IMR-90 (cell line): Measurements from ENCODE around the gene PTPRU. TPM values are rescaled to one million over a fixed set of nuclear protein-coding genes. Genes with fewer than 3 reads are reported as not detected.

ENCODE experiments used
- ATAC-seq: fragments of 200-7000 bp; cut with Tn5 transposase; 2 replicates; pipeline ENCODE4 v1.9.1; 2020; ENCODE audit warnings: low read depth, mild to moderate bottlenecking, moderate library complexity
- BruUV-seq: library from RNA; stranded (reverse); fragments of 400-500 nt; replicated peaks from 2 replicates; lab custom pipeline; 2021; lab: Mats Ljungman, UMichigan
- CTCF ChIA-PET: fragments of 300-600 bp; formaldehyde crosslinking; extraction: SDS; loops from one replicate; lab custom pipeline; 2021; ENCODE audit warnings: antibody characterized with exemption; lab: Yijun Ruan, JAX
- POLR2A ChIA-PET: fragments of 300-600 bp; sonication (Branson Sonifier 250); formaldehyde crosslinking; loops from one replicate; lab custom pipeline; 2022; ENCODE audit warnings: antibody characterized with exemption; ENCODE audit not compliant: unreplicated experiment; lab: Charles Lee
- DNase-seq: peaks from one replicate; pipeline ENCODE4 v3.0.0; 2013
- H2AFZ ChIP-seq: replicated peaks from 2 replicates; pipeline ENCODE3; 2013; ENCODE audit warnings: low read length, mild to moderate bottlenecking; ENCODE audit not compliant: poor library complexity
- H2AK5ac ChIP-seq: 2 replicates; pipeline ENCODE4 v1.6.1; 2013; ENCODE audit warnings: low read depth, low read length, inconsistent platforms
- H2AK9ac ChIP-seq: replicated peaks from 2 replicates; pipeline ENCODE3; 2013; ENCODE audit warnings: mild to moderate bottlenecking, low read depth, low read length, moderate library complexity; ENCODE audit not compliant: poor library complexity
- H2BK120ac ChIP-seq: 2 replicates; pipeline ENCODE4 v1.6.1; 2013; ENCODE audit warnings: low read depth, low read length, inconsistent platforms
- H2BK15ac ChIP-seq: 3 replicates; pipeline ENCODE4 v1.6.1; 2013; ENCODE audit warnings: low read depth, low read length, inconsistent platforms
- H2BK20ac ChIP-seq: 2 replicates; pipeline ENCODE4 v1.6.1; 2013; ENCODE audit warnings: low read depth, mild to moderate bottlenecking, inconsistent platforms, low read length, moderate library complexity
- H2BK5ac ChIP-seq: 2 replicates; pipeline ENCODE4 v1.6.1; 2013; ENCODE audit warnings: mild to moderate bottlenecking, low read depth, low read length, inconsistent platforms; ENCODE audit not compliant: poor library complexity, severe bottlenecking
- H3K14ac ChIP-seq: replicated peaks from 2 replicates; pipeline ENCODE4 v1.6.1; 2013; ENCODE audit warnings: low read depth, low read length, inconsistent platforms
- H3K18ac ChIP-seq: 2 replicates; pipeline ENCODE4 v1.6.1; 2013; ENCODE audit warnings: low read depth, low read length, control low read depth
- H3K23ac ChIP-seq: 2 replicates; pipeline ENCODE4 v1.6.1; 2013; ENCODE audit warnings: low read depth, low read length, inconsistent platforms
- H3K27ac ChIP-seq: 2 replicates; pipeline ENCODE4 v1.5.1; 2013; ENCODE audit warnings: mild to moderate bottlenecking, control low read depth, low read length; ENCODE audit not compliant: insufficient read depth
- H3K27me3 ChIP-seq: 2 replicates; pipeline ENCODE4 v1.6.1; 2013; ENCODE audit warnings: low read length; ENCODE audit not compliant: control insufficient read depth, insufficient read depth
- H3K36me3 ChIP-seq: 2 replicates; pipeline ENCODE4 v1.6.1; 2013; ENCODE audit warnings: low read length, mixed read lengths; ENCODE audit not compliant: control insufficient read depth, insufficient read depth
- H3K4ac ChIP-seq: 2 replicates; pipeline ENCODE4 v1.6.1; 2013; ENCODE audit warnings: low read depth, low read length, inconsistent platforms
- H3K4me1 ChIP-seq: 2 replicates; pipeline ENCODE4 v1.6.1; 2013; ENCODE audit warnings: low read length, mixed read lengths; ENCODE audit not compliant: control insufficient read depth, insufficient read depth
- H3K4me2 ChIP-seq: 2 replicates; pipeline ENCODE4 v1.6.1; 2013; ENCODE audit warnings: low read depth, mild to moderate bottlenecking, control low read depth, low read length, moderate library complexity
- H3K4me3 ChIP-seq: 2 replicates; pipeline ENCODE4 v1.5.1; 2013; ENCODE audit warnings: low read depth, mild to moderate bottlenecking, control low read depth, low read length, moderate library complexity; ENCODE audit not compliant: insufficient read depth
- H3K56ac ChIP-seq: 2 replicates; pipeline ENCODE4 v1.6.1; 2013; ENCODE audit warnings: low read length, inconsistent platforms; ENCODE audit not compliant: insufficient read depth; ENCODE audit errors: extremely low read depth
- H3K79me1 ChIP-seq, 2 experiments: 2 replicates each; pipeline ENCODE4 v1.6.1; 2013; ENCODE audit warnings: low read length in 2 of 2, inconsistent platforms in 1 of 2, low read depth in 1 of 2
- H3K9ac ChIP-seq: 2 replicates; pipeline ENCODE4 v1.6.1; 2013; ENCODE audit warnings: low read depth, low read length, control low read depth
- H3K9me1 ChIP-seq: 2 replicates; pipeline ENCODE4 v1.6.1; 2013; ENCODE audit warnings: low read length, inconsistent platforms; ENCODE audit not compliant: insufficient read depth
- H3K9me3 ChIP-seq: 2 replicates; pipeline ENCODE4 v1.6.1; 2013; ENCODE audit warnings: low read length; ENCODE audit not compliant: control insufficient read depth, insufficient read depth
- H4K20me1 ChIP-seq: 2 replicates; pipeline ENCODE4 v1.6.1; 2013; ENCODE audit warnings: low read length, inconsistent platforms; ENCODE audit not compliant: insufficient read depth
- H4K5ac ChIP-seq: 2 replicates; pipeline ENCODE4 v1.6.1; 2013; ENCODE audit warnings: mild to moderate bottlenecking, low read depth, low read length, control low read depth
- H4K8ac ChIP-seq, 2 experiments: 2 replicates each; pipeline ENCODE4 v1.6.1; 2013; ENCODE audit warnings: low read depth in 2 of 2, low read length in 2 of 2, control low read depth in 1 of 2, inconsistent platforms in 1 of 2
- H4K91ac ChIP-seq: 2 replicates; pipeline ENCODE4 v1.6.1; 2013; ENCODE audit warnings: low read depth, low read length, inconsistent platforms; ENCODE audit not compliant: insufficient read depth
- BHLHE40 ChIP-seq: fragments of 150-350 bp; IDR thresholded peaks from 2 replicates; pipeline ENCODE4 v1.6.1; 2016; ENCODE audit warnings: mild to moderate bottlenecking, low read depth, low read length
- CEBPB ChIP-seq: IDR thresholded peaks from 2 replicates; pipeline ENCODE4 v1.6.1; 2012; ENCODE audit warnings: low read depth, low read length, improper control_type of control experiment
- CHD1 ChIP-seq: IDR thresholded peaks from 2 replicates; pipeline ENCODE4 v1.6.1; 2012; ENCODE audit warnings: low read depth, low read length, improper control_type of control experiment
- ELK1 ChIP-seq: fragments of 150-350 bp; IDR thresholded peaks from 2 replicates; pipeline ENCODE4 v1.6.1; 2016; ENCODE audit warnings: low read depth, mild to moderate bottlenecking, low read length, moderate library complexity, borderline replicate concordance
- MAFK ChIP-seq: IDR thresholded peaks from 2 replicates; pipeline ENCODE4 v1.6.1; 2012; ENCODE audit warnings: low read depth, low read length, improper control_type of control experiment
- MAZ ChIP-seq: IDR thresholded peaks from 2 replicates; pipeline ENCODE4 v1.6.1; 2012; ENCODE audit warnings: low read depth, mild to moderate bottlenecking, low read length, improper control_type of control experiment, moderate library complexity, borderline replicate concordance
- NFE2L2 ChIP-seq: fragments of 150-350 bp; IDR thresholded peaks from 2 replicates; pipeline ENCODE4 v1.6.1; 2016; ENCODE audit warnings: low read depth, mild to moderate bottlenecking, low read length
- POLR2A ChIP-seq: IDR thresholded peaks from 2 replicates; pipeline ENCODE4 v1.6.1; 2012; ENCODE audit warnings: mild to moderate bottlenecking, low read depth, low read length
- RAD21 ChIP-seq: IDR thresholded peaks from 2 replicates; pipeline ENCODE4 v1.6.1; 2012; ENCODE audit warnings: low read length, improper control_type of control experiment
- RCOR1 ChIP-seq: IDR thresholded peaks from 2 replicates; pipeline ENCODE4 v1.6.1; 2012; ENCODE audit warnings: mild to moderate bottlenecking, low read length, improper control_type of control experiment; ENCODE audit not compliant: insufficient replicate concordance
- RFX5 ChIP-seq: IDR thresholded peaks from 2 replicates; pipeline ENCODE4 v1.8.0; 2012; ENCODE audit warnings: low read depth, mild to moderate bottlenecking, low read length, moderate library complexity
- USF2 ChIP-seq: fragments of 150-350 bp; IDR thresholded peaks from 2 replicates; pipeline ENCODE4 v1.6.1; 2017; ENCODE audit warnings: mild to moderate bottlenecking, antibody characterized with exemption, low read length, low read depth
- WGBS, 2 experiments: methylation state at CpG; one replicate each; pipeline versions ENCODE4 v1.1.5 to v1.1.7; 2013; ENCODE audit warnings: missing lambda C conversion rate in 2 of 2; ENCODE audit not compliant: insufficient read length in 1 of 2; ENCODE audit errors: extremely low coverage in 2 of 2; 5-methylcytosine and 5-hydroxymethylcytosine counted together
- dilution Hi-C: fragments of 300-500 bp; cut with HindIII; formaldehyde crosslinking; loops from one replicate; pipeline ENCODE4 v1.14.3; 2018; ENCODE audit warnings: low sequenced_read_pairs; ENCODE audit not compliant: unreplicated experiment
- in situ Hi-C: fragments of 300-500 bp; cut with MboI; formaldehyde crosslinking; loops from 3 replicates; pipeline ENCODE4 v1.14.3; 2019; ENCODE audit warnings: low sequenced_read_pairs, inconsistent platforms, mixed read lengths
- intact Hi-C: fragments of 100-400 bp; cut with micrococcal nuclease; formaldehyde crosslinking; loops from 2 replicates; pipeline ENCODE4 v1.10.0; 2022
- polyA plus RNA-seq, 3 experiments: library from polyadenylated mRNA; depleted of rRNA; stranded (reverse); fragments of >200 nt; gene quantifications; 2 replicates each; pipeline ENCODE4 v1.2.3, GENCODE V29; 2012; ENCODE audit warnings: low replicate concordance in 1 of 3
- total RNA-seq: library from RNA; depleted of rRNA; stranded (reverse); fragments of >200 nt; gene quantifications from 2 replicates; pipeline ENCODE4 v1.2.3, GENCODE V29; 2012

PTPRU gene
- total and polyA plus RNA-seq, 2 of the 4 experiments (the other 2 are of a cell fraction), result 7.0 to 10.7 TPM

- Histone ChIP-seq H3K4me1 (peaks cover 6% of the 10 kb centered on the region), H4K5ac (no peak overlapping the region), H2BK5ac (no peak overlapping the region), H3K36me3 (peaks cover 8% of the 10 kb centered on the region), H3K14ac (no peak overlapping the region), H2BK15ac (no peak overlapping the region), H3K79me1 (peaks cover 20 to 24% of the 10 kb centered on the region in 2 experiments), H3K9me1 (peaks cover 11% of the 10 kb centered on the region; the same call in 1 of the 2 replicates), H3K27ac (no peak overlapping the region), H2BK120ac (no peak overlapping the region), H2AFZ (no peak overlapping the region), H2AK9ac (no peak overlapping the region), H3K4me2 (no peak overlapping the region), H3K4me3 (no peak overlapping the region), H2AK5ac (no peak overlapping the region), H3K4ac (no peak overlapping the region), H3K9ac (no peak overlapping the region), H3K18ac (no peak overlapping the region), H3K9me3 (no peaks in the 10 kb centered on the region), H2BK20ac (no peak overlapping the region), H3K27me3 (no peaks in the 10 kb centered on the region), H4K20me1 (peaks cover 4% of the 10 kb centered on the region; the same call in 1 of the 2 replicates), H3K23ac (no peak overlapping the region), H3K56ac (no peak overlapping the region), H4K8ac (no peak overlapping the region), H4K91ac (no peak overlapping the region)
- ATAC-seq, result no peak
- in situ Hi-C loops, result no loop called here
- DNase-seq, result no peak
- no peak for TF ChIP-seq BHLHE40
- TF ChIP-seq NFE2L2, result no peak
- no peak for TF ChIP-seq CEBPB
- no peak for TF ChIP-seq CHD1
- no peak for TF ChIP-seq ELK1
- TF ChIP-seq RAD21, result no peak
- no peak for TF ChIP-seq POLR2A
- no peak for TF ChIP-seq USF2
- TF ChIP-seq RCOR1, result no peak
- no peak for TF ChIP-seq MAZ
- no peak for TF ChIP-seq MAFK
- no peak for TF ChIP-seq RFX5
- POLR2A ChIA-PET, result no interaction called here
- intact Hi-C loops, result no loop called here
- CTCF ChIA-PET, result no interaction called here
- dilution Hi-C loops, result no loop called here
- WGBS, 2 experiments, result 100% methylated on average over 2 of the region's 3 CpGs; no CpG with 5 or more reads in 1 of the 2 experiments
- BruUV-seq, result no TSS peak
Observed at GRCh38 chr1:29221296-29221695, 15.0 kb upstream of the PTPRU start.
